Adrenal gland (tissue), 5 donors: ENCODE data around the gene EXOC6B.

ENCODE experiments used
- CTCF ChIP-seq, 6 experiments: fragments of 450-650 bp in 4 of 6; fragments of 200-600 bp in 2 of 6; sonication (generic) in 1 of 6; IDR thresholded peaks; 1 replicate in 5 of 6; 2 replicates in 1 of 6; pipeline versions ENCODE4 v1.5.1 to v1.8.0; 2016 to 2021; ENCODE audit warnings: antibody characterized with exemption in 6 of 6, mild to moderate bottlenecking in 2 of 6, moderate library complexity in 1 of 6
- POLR2A ChIP-seq, 2 donors: fragments of 450-650 bp; IDR thresholded peaks; one replicate each; pipeline ENCODE4 v1.6.1; 2017; ENCODE audit warnings: antibody characterized with exemption in 2 of 2, mild to moderate bottlenecking in 2 of 2, moderate library complexity in 1 of 2
- donor health status: DM: no; HTN: no; CAD: no.

- no peak for TF ChIP-seq CTCF (IDR thresholded peaks at IDR 0.05)
- TF ChIP-seq POLR2A (IDR thresholded peaks at IDR 0.05), result no peak
Measured at GRCh38 chr2:72131916-72132841, 693.7 kb downstream of the EXOC6B start.
